Activated CD4-positive, alpha-beta memory T cell treated with anti-CD3 and anti-CD28 coated beads for 36 hours (primary cell): ENCODE data around the gene PRDX1. TPM values are rescaled to one million over a fixed set of nuclear protein-coding genes. Genes with fewer than 3 reads are reported as not detected.
"Not testable (repeated sequence)": the region's sequence is repeated elsewhere in the genome, so short reads cannot be mapped to it uniquely, and the experiment has no call there.

Experiments used
- CTCF ChIA-PET: fragments of 350-600 bp; sonication (Branson Sonifier 250); formaldehyde crosslinking; loops from one replicate; lab custom pipeline; 2021; ENCODE audit warnings: antibody characterized with exemption, inconsistent platforms; lab: Charles Lee
- POLR2A ChIA-PET: fragments of 350-600 bp; sonication (Branson Sonifier 250); formaldehyde crosslinking; loops from one replicate; lab custom pipeline; 2021; ENCODE audit warnings: antibody characterized with exemption; lab: Charles Lee
- DNase-seq: peaks from one replicate; pipeline ENCODE4 v3.0.0-alpha.2; 2020
- H3K27ac Mint-ChIP-seq: one replicate; pipeline ENCODE4 v1.8.0; 2021; ENCODE audit warnings: mixed read lengths
- H3K27me3 Mint-ChIP-seq: one replicate; pipeline ENCODE4 v1.8.0; 2021; ENCODE audit warnings: mixed read lengths
- H3K36me3 Mint-ChIP-seq: one replicate; pipeline ENCODE4 v1.8.0; 2021; ENCODE audit warnings: mixed read lengths
- H3K4me1 Mint-ChIP-seq: one replicate; pipeline ENCODE4 v1.8.0; 2021; ENCODE audit warnings: low read depth, mixed read lengths
- H3K4me3 Mint-ChIP-seq: one replicate; pipeline ENCODE4 v1.8.0; 2021; ENCODE audit warnings: mild to moderate bottlenecking, mixed read lengths
- H3K9me3 Mint-ChIP-seq: one replicate; pipeline ENCODE4 v1.8.0; 2021; ENCODE audit warnings: mixed read lengths
- intact Hi-C: fragments of 100-400 bp; cut with micrococcal nuclease; formaldehyde crosslinking; loops from one replicate; pipeline ENCODE4 v1.15.1; 2023
- total RNA-seq, 2 experiments: library from RNA; stranded (reverse); gene quantifications; one replicate each; pipeline ENCODE4 v1.2.3, GENCODE V29; 2021

Gene PRDX1
- total RNA-seq, 2 experiments from 2014 or later = 479 to 481 TPM

DNA sequence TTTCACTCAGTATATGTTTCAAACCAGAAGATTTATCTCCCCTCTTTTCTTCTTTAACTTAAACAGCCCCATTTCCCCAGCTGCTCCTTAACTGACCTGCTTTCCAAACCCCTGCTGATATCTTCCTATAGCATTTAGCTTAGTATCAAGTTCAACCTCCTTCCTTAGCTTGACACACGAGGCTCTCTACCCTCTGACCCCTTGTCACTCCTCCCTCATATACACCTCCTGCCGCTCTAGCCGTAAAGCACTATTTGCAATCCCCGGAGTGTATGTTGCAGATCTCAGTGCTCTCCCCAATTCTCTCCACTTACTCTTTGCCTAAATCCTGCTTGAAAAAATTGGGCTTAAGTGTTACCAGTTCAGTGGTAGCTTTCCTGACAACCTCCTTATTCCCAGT, 15.2 kb upstream of the PRDX1 start:
- Mint-ChIP-seq H3K36me3 (no peaks in the 10 kb centered on the region), H3K9me3 (no peaks in the 10 kb centered on the region), H3K27ac (no peak overlapping the region), H3K4me1 (peaks cover 12% of the 10 kb centered on the region), H3K4me3 (no peak overlapping the region), H3K27me3 (no peaks in the 10 kb centered on the region)
- DNase-seq = no peak
- CTCF ChIA-PET = interaction anchor here (1.6 kb wide), 1 partner anchor 16 kb away, joined by 4 read pairs; the partner anchor contains the start of gene PRDX1
- POLR2A ChIA-PET = interaction anchor here (0.9 to 1.2 kb wide), 2 partner anchors 14 to 15 kb away, joined by 3 read pairs; partner anchors contain the start of gene PRDX1
- intact Hi-C loops = loop anchor here (1.0 kb wide), 1 partner anchor 15 kb away; no protein-coding TSS in a partner anchor

DNA sequence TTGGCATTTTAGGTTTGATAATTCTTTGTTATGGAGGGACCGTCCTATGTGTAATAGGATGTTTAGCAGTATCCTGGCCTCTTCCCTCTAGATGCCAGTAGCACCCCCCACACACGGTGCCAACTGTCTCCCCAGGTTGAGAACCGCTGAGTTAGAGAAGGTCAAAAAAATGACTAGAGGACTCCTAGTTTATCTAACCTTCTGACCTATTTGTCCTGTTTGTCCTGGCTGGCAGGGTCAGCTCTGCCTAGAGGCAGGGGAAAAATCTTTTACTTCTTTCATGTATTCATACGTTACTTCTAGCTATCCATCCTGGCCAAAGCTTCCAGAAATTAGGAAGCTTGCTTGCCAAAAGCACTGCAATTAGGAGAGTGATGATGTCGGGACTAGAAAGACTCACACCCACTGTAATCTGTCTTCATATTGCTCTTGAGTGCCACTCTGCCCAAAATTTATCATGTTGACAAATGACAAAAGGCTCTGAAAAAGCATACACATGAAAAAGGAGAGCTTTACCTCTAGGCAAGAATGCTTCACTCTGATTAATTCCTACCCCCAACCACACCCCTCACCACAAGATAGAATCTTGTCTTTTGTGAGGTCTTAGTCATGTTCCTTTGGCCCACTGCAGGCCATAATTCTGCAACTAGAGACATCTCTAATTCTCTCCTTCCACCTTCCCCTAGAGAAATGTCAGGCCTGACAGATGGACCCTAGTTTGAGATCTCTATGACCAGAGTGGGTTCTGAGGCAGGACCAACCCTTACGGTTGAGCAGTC, 14.5 kb upstream of the PRDX1 start:
- peaks cover 12% of the 10 kb centered on the region for H3K4me1 Mint-ChIP-seq
- no peak overlapping the region for H3K4me3 Mint-ChIP-seq
- H3K27me3 Mint-ChIP-seq = no peaks in the 10 kb centered on the region
- no peak overlapping the region for H3K27ac Mint-ChIP-seq
- no peaks in the 10 kb centered on the region for H3K9me3 Mint-ChIP-seq
- ChIA-PET CTCF (interaction anchor here (1.0 to 1.6 kb wide), 2 partner anchors 15 kb away, joined by 3 to 4 read pairs; partner anchors contain the start of genes AKR1A1 and PRDX1), POLR2A (interaction anchor here (1.2 kb wide), 1 partner anchor 14 kb away, joined by 3 read pairs; the partner anchor contains the start of gene PRDX1)
- no peak for DNase-seq
- intact Hi-C loops = loop anchor here (1.0 kb wide), 1 partner anchor 14 kb away; no protein-coding TSS in a partner anchor
- no peaks in the 10 kb centered on the region for H3K36me3 Mint-ChIP-seq

DNA sequence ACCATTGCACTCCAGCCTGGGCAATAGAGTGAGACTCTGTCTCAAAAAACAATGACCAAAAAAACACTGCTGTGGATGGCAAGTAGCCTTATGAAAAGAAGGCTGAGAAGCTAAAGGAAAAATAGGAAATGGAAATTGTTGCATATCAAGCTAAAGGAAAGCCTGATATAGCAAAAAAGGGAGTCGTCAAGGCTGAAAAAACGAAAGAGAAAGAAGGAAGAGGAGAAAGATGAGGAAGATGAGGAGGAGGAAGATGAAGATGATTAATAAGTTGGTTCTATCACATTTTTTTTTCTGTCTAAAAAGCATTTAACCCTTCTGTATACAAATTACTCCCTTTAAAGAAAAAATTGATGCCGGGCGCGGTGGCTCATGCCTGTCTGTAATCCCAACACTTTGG, 10.2 kb upstream of the PRDX1 start:
- Mint-ChIP-seq H3K4me3 (no peak overlapping the region), H3K27me3 (no peaks in the 10 kb centered on the region), H3K27ac (no peak overlapping the region), H3K36me3 (no peaks in the 10 kb centered on the region), H3K4me1 (peaks cover 10% of the 10 kb centered on the region), H3K9me3 (no peaks in the 10 kb centered on the region)
- intact Hi-C loops = no loop called here
- POLR2A ChIA-PET = no interaction called here
- CTCF ChIA-PET = interaction anchor here (1.5 kb wide), 1 partner anchor 37 kb away, joined by 5 read pairs; no protein-coding TSS in a partner anchor
- no peak for DNase-seq

DNA sequence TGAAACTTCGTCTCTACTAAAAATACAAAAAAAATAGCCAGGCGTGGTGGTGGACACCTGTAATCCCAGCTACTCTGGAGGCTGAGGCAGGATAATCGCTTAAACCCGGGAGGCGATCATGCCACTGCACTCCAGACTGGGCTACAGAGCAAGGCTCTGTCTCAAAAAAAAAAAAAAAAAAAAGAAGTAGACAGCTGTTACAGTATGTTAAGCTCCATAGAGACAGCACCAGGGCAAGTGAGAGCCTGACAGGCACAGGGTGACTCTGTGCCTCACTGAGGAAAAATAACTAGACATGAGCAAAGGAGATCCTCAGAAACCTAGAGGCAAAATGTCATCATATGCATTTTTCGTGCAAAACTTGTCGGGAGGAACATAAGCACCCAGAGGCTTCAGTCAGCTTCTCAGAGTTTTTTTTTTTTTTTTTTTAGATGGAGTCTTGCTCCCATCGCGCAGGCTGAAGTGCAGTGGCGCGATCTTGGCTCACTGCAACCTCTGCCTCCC, 9.0 kb upstream of the PRDX1 start:
- H3K36me3 Mint-ChIP-seq = no peaks in the 10 kb centered on the region
- no peak overlapping the region for H3K4me3 Mint-ChIP-seq
- no peaks in the 10 kb centered on the region for H3K9me3 Mint-ChIP-seq
- intact Hi-C loops = no loop called here
- POLR2A ChIA-PET = interaction anchor here (0.6 to 1.6 kb wide), 3 partner anchors 9 to 1893 kb away, joined by 3 to 6 read pairs (median 4); partner anchors contain the start of gene PRDX1
- peaks cover 1% of the 10 kb centered on the region for H3K27me3 Mint-ChIP-seq
- H3K27ac Mint-ChIP-seq = no peak overlapping the region
- CTCF ChIA-PET = interaction anchor here (0.6 kb wide), 1 partner anchor 663 kb away, joined by 3 read pairs; no protein-coding TSS in a partner anchor
- H3K4me1 Mint-ChIP-seq = no peaks in the 10 kb centered on the region
- no peak for DNase-seq

DNA sequence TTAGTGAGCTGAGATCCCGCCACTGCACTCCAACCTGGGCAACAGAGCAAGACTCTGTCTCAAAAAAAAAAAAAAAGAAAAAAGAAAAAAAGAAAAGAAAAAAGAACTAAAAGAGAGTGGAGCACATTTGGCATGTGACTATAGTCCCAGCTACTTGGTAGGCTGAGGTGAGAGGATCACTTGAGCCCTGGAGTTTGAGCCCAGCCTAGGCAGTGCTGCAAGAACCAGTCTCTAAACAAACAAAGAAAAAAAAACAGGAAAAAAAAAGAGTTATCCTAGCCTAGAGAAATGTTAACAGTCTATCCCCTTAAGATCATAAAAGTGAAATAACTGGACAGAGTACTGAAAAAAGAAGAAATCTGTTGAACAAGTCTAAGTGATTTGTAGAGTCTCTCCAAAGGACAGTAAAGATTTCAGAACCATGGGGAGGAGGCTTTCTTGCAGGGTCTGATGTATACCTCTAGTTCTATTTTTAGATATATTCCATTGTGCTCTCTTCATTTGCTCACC, 4.5 kb upstream of the PRDX1 start:
- DNase-seq = no peak
- POLR2A ChIA-PET = interaction anchor here (0.7 kb wide), 1 partner anchor 203 kb away, joined by 3 read pairs; no protein-coding TSS in a partner anchor
- peaks cover 1% of the 10 kb centered on the region for H3K27me3 Mint-ChIP-seq
- intact Hi-C loops = no loop called here
- H3K36me3 Mint-ChIP-seq = peaks cover 3% of the 10 kb centered on the region
- CTCF ChIA-PET = no interaction called here
- H3K27ac Mint-ChIP-seq = no peak overlapping the region
- H3K4me1 Mint-ChIP-seq = peaks cover 17% of the 10 kb centered on the region
- no peak overlapping the region for H3K4me3 Mint-ChIP-seq
- H3K9me3 Mint-ChIP-seq = no peaks in the 10 kb centered on the region

DNA sequence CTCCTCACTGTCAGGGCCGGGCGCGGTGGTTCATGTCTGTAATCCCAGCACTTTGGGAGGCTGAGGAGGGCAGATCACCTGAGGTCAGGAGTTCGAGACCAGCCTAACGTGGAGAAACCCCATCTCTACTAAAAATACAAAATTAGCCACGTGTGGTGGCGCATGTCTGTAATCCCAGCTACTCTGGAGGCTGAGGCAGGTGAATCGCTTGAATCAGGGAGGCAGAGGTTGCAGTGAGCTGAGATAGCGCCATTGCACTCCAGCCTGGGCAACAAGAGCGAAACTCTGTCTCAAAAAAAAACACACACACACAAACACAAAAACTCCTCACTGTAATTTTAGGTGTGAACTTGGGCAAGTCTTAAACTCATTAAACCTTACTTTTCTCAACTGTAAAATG, 2.3 kb upstream of the PRDX1 start:
- DNase-seq, H3K27ac Mint-ChIP-seq, H3K27me3 Mint-ChIP-seq, H3K36me3 Mint-ChIP-seq, H3K9me3 Mint-ChIP-seq, H3K4me3 Mint-ChIP-seq: not testable (repeated sequence)
- ChIA-PET CTCF (interaction anchor here (0.6 to 1.3 kb wide), 2 partner anchors 43 to 183 kb away, joined by 3 to 4 read pairs; no protein-coding TSS in a partner anchor), POLR2A (interaction anchor here (0.9 to 2.4 kb wide), 2 partner anchors 21 to 27 kb away, joined by 9 read pairs; partner anchors contain the start of gene AKR1A1)
- peaks cover 30% of the 10 kb centered on the region for H3K4me1 Mint-ChIP-seq
- intact Hi-C loops = loop anchor here (2.0 kb wide), 3 partner anchors 33 to 163 kb away; partner anchors contain the start of genes GPBP1L1, NASP and TESK2

DNA sequence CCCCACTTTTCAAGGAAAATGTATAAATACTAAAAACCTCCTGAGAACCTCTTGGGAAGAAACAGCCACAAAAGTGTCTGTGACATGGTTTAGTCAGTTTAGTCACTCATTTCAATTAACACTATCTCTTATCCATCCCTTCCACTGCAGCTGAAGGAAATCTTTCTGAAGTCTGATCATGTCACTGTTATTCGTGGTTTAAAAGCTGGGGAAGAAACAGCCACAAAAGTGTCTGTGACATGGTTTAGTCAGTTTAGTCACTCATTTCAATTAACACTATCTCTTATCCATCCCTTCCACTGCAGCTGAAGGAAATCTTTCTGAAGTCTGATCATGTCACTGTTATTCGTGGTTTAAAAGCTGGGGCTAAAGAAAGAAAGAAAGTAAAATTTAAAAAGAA, 1.8 kb upstream of the PRDX1 start:
- intact Hi-C loops = loop anchor here (2.0 kb wide), 3 partner anchors 33 to 163 kb away; partner anchors contain the start of genes GPBP1L1, NASP and TESK2
- CTCF ChIA-PET = interaction anchor here (0.6 to 1.3 kb wide), 2 partner anchors 43 to 183 kb away, joined by 3 to 4 read pairs; no protein-coding TSS in a partner anchor
- H3K4me3 Mint-ChIP-seq, H3K9me3 Mint-ChIP-seq, DNase-seq, H3K27me3 Mint-ChIP-seq: not testable (repeated sequence)
- Mint-ChIP-seq H3K27ac (peak overlapping the region; percentile 94), H3K4me1 (peaks cover 35% of the 10 kb centered on the region), H3K36me3 (peaks cover 12% of the 10 kb centered on the region)
- POLR2A ChIA-PET = interaction anchor here (0.9 to 2.4 kb wide), 4 partner anchors 11 to 28 kb away, joined by 3 to 9 read pairs (median 6); partner anchors contain the start of gene AKR1A1

DNA sequence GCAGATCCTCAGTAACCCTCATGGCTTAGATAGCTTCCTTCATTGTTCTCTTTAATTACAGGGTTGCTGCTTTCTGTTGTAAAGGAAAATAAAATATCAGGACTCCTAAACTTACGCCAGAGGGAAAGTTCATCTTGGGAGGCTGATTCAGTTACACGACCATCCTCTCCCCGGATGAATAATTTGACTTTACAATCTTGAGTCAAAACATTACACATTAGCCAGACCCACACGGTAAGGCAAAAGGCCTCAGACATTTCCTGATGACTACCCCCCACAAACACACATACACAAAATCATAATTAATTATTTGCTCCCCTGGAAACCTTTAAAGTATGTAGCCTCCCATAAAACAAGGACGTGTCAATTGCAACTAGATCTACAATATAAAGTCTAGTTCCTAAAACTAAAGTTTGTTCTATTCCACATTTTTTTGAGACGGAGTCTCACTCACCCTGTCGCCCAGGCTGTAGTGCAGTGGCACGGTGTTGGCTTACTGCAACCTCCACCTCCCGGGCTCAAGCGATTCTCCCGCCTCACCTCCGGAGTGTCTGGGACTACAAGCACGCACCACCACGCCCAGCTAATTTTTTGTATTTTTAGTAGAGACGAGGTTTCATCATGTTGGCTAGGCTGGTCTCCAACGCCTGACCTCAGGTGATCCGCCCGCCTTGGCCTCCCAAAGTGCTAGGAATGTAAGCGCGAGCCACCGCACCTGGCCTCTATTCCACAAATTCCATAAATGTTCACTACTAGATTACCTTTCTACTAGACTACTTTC, 830 bp upstream of the PRDX1 start:
- H3K4me1 Mint-ChIP-seq = peaks cover 37% of the 10 kb centered on the region
- intact Hi-C loops = loop anchor here (1.0 to 2.0 kb wide), 8 partner anchors 14 to 219 kb away; partner anchors contain the start of genes CCDC163, GPBP1L1, MMACHC and NASP
- ChIA-PET POLR2A (interaction anchor here (0.6 to 2.8 kb wide), 28 partner anchors 7 to 511 kb away, joined by 3 to 50 read pairs (median 6); partner anchors contain the start of genes AKR1A1, CCDC163, GPBP1L1 and HECTD3), CTCF (interaction anchor here (0.9 to 3.1 kb wide), 6 partner anchors 10 to 48 kb away, joined by 4 to 26 read pairs (median 5); partner anchors contain the start of gene AKR1A1)
- H3K4me3 Mint-ChIP-seq = peak overlapping the region; percentile 94
- H3K9me3 Mint-ChIP-seq = no peaks in the 10 kb centered on the region
- peak; percentile 30 for DNase-seq
- H3K27me3 Mint-ChIP-seq = peaks cover 1% of the 10 kb centered on the region
- H3K27ac Mint-ChIP-seq = peak overlapping the region; percentile 94
- peaks cover 16% of the 10 kb centered on the region for H3K36me3 Mint-ChIP-seq

DNA sequence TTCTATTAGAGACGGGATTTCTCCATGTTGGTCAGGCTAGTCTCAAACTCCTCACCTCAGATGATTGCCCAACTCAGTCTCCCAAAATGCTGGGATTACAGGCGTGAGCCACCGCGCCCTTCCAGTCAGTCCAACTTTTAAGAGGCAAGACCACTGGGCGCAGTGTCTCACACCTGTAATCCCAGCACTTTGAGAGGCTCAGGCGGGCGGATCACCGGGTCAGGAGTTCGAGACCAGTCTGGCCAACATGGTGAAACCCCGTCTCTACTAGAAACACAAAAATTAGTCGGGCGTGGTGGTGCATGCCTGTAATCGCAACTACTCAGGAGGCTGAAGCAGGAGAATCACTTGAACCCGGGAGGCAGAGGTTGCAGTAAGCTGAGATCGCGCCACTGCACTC, 1.9 kb downstream of the PRDX1 start:
- peaks cover 55% of the 10 kb centered on the region for H3K4me1 Mint-ChIP-seq

DNA sequence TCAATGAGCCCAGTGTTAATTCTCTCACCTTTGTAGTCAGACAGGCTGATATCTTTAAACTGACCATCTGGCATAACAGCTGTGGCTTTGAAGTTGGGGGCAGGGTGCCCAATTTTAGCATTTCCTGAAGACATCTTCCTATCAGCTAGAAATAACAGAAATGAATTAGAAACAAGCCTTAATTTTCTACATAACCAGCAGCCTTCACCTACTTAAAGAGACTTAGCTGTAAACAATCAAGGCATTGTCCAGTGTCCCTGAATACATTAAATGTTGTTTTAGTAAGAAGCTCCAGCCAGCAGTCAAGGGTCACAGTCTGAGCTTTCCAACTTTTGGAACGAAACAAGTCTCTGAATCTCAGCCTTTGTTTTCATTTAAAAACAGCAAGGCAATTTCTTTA, 2.8 kb downstream of the PRDX1 start:
- peaks cover 48% of the 10 kb centered on the region for H3K36me3 Mint-ChIP-seq
- H3K4me3 Mint-ChIP-seq = peak overlapping the region; percentile 94
- intact Hi-C loops = no loop called here
- peak overlapping the region; percentile 19 for H3K27ac Mint-ChIP-seq
- ChIA-PET POLR2A (interaction anchor here (1.2 to 1.5 kb wide), 2 partner anchors 65 to 179 kb away, joined by 3 read pairs; partner anchors contain the start of genes NASP and TOE1), CTCF (interaction anchor here (0.7 to 5.3 kb wide), 4 partner anchors 8 to 505 kb away, joined by 3 to 58 read pairs (median 4); no protein-coding TSS in a partner anchor)
- no peaks in the 10 kb centered on the region for H3K9me3 Mint-ChIP-seq
- peaks cover 55% of the 10 kb centered on the region for H3K4me1 Mint-ChIP-seq
- H3K27me3 Mint-ChIP-seq = no peaks in the 10 kb centered on the region
- DNase-seq = no peak

More for the DNA sequence above, 1.9 kb downstream of the PRDX1 start:
- DNase-seq, H3K9me3 Mint-ChIP-seq, H3K27ac Mint-ChIP-seq, H3K27me3 Mint-ChIP-seq: not testable (repeated sequence)
- Mint-ChIP-seq H3K36me3 (peaks cover 39% of the 10 kb centered on the region), H3K4me3 (peak overlapping the region; percentile 94)
- intact Hi-C loops = loop anchor here (2.0 kb wide), 1 partner anchor 51 kb away; no protein-coding TSS in a partner anchor
- POLR2A ChIA-PET = interaction anchor here (1.2 to 2.8 kb wide), 3 partner anchors 25 to 180 kb away, joined by 3 to 50 read pairs (median 3); partner anchors contain the start of genes NASP and TOE1
- CTCF ChIA-PET = interaction anchor here (0.6 to 5.3 kb wide), 5 partner anchors 9 to 505 kb away, joined by 3 to 58 read pairs (median 3); no protein-coding TSS in a partner anchor
